ENCODE measurements around the gene LSM11.
"Not testable (repeated sequence)": the region's sequence is repeated elsewhere in the genome, so short reads cannot be mapped to it uniquely, and the experiment has no call there.

LSM11 gene

GRCh38 chr5:157721159-157721558 lies 22.4 kb upstream of the LSM11 start:
- no peaks in the 10 kb centered on the region for H3K27me3 ChIP-seq (ENCODE audit: control insufficient read depth, insufficient read depth, low read length)
- no peaks in the 10 kb centered on the region for H3K36me3 ChIP-seq (ENCODE audit: control insufficient read depth, insufficient read depth, low read length)
- no peak overlapping the region for H3K9ac ChIP-seq (ENCODE audit: low read length)
- H3K4me1 ChIP-seq (ENCODE audit: control insufficient read depth, insufficient read depth, low read length): peaks cover 2% of the 10 kb centered on the region
- H3K27ac ChIP-seq (ENCODE audit: low read depth, low read length): no peak overlapping the region
- no peak overlapping the region for H3K4me3 ChIP-seq (ENCODE audit: low read length)

GRCh38 chr5:157722895-157723294 lies 20.6 kb upstream of the LSM11 start:
- not testable (repeated sequence) for H3K9ac ChIP-seq (ENCODE audit: low read length); H3K4me3 ChIP-seq (ENCODE audit: low read length); H3K27me3 ChIP-seq (ENCODE audit: control insufficient read depth, insufficient read depth, low read length); H3K27ac ChIP-seq (ENCODE audit: low read depth, low read length); H3K36me3 ChIP-seq (ENCODE audit: control insufficient read depth, insufficient read depth, low read length); H3K4me1 ChIP-seq (ENCODE audit: control insufficient read depth, insufficient read depth, low read length)

- not testable (repeated sequence) for H3K4me1 ChIP-seq (ENCODE audit: control insufficient read depth, insufficient read depth, low read length); H3K36me3 ChIP-seq (ENCODE audit: control insufficient read depth, insufficient read depth, low read length); H3K27ac ChIP-seq (ENCODE audit: low read depth, low read length); H3K27me3 ChIP-seq (ENCODE audit: control insufficient read depth, insufficient read depth, low read length); H3K9ac ChIP-seq (ENCODE audit: low read length); H3K4me3 ChIP-seq (ENCODE audit: low read length)
Measured at GRCh38 chr5:157726607-157727006, 16.9 kb upstream of the LSM11 start.

- H3K4me3 ChIP-seq (ENCODE audit: low read length); H3K36me3 ChIP-seq (ENCODE audit: control insufficient read depth, insufficient read depth, low read length); H3K4me1 ChIP-seq (ENCODE audit: control insufficient read depth, insufficient read depth, low read length); H3K9ac ChIP-seq (ENCODE audit: low read length); H3K27ac ChIP-seq (ENCODE audit: low read depth, low read length); H3K27me3 ChIP-seq (ENCODE audit: control insufficient read depth, insufficient read depth, low read length): not testable (repeated sequence)
Measured at GRCh38 chr5:157727858-157728257, 15.7 kb upstream of the LSM11 start.

GRCh38 chr5:157729858-157730257 lies 13.7 kb upstream of the LSM11 start:
- H3K27ac ChIP-seq (ENCODE audit: low read depth, low read length): no peak overlapping the region
- H3K4me3 ChIP-seq (ENCODE audit: low read length): no peak overlapping the region
- no peaks in the 10 kb centered on the region for H3K36me3 ChIP-seq (ENCODE audit: control insufficient read depth, insufficient read depth, low read length)
- no peaks in the 10 kb centered on the region for H3K27me3 ChIP-seq (ENCODE audit: control insufficient read depth, insufficient read depth, low read length)
- no peak overlapping the region for H3K9ac ChIP-seq (ENCODE audit: low read length)
- peaks cover 4% of the 10 kb centered on the region for H3K4me1 ChIP-seq (ENCODE audit: control insufficient read depth, insufficient read depth, low read length)

- no peaks in the 10 kb centered on the region for H3K27me3 ChIP-seq (ENCODE audit: control insufficient read depth, insufficient read depth, low read length)
- no peaks in the 10 kb centered on the region for H3K36me3 ChIP-seq (ENCODE audit: control insufficient read depth, insufficient read depth, low read length)
- H3K27ac ChIP-seq (ENCODE audit: low read depth, low read length): no peak overlapping the region
- peaks cover 4% of the 10 kb centered on the region for H3K4me1 ChIP-seq (ENCODE audit: control insufficient read depth, insufficient read depth, low read length)
- H3K9ac ChIP-seq (ENCODE audit: low read length): no peak overlapping the region
- peak overlapping the region; percentile 91 for H3K4me3 ChIP-seq (ENCODE audit: low read length)
Measured at GRCh38 chr5:157730900-157731271, 12.6 kb upstream of the LSM11 start.

- H3K4me1 ChIP-seq (ENCODE audit: control insufficient read depth, insufficient read depth, low read length): peaks cover 4% of the 10 kb centered on the region
- peak within 1 kb of the TSS; percentile 92 for H3K9ac ChIP-seq (ENCODE audit: low read length)
- no peaks in the 10 kb centered on the region for H3K27me3 ChIP-seq (ENCODE audit: control insufficient read depth, insufficient read depth, low read length)
- H3K36me3 ChIP-seq (ENCODE audit: control insufficient read depth, insufficient read depth, low read length): no peaks in the 10 kb centered on the region
- peak within 1 kb of the TSS; percentile 96 for H3K27ac ChIP-seq (ENCODE audit: low read depth, low read length)
- H3K4me3 ChIP-seq (ENCODE audit: low read length): peak within 1 kb of the TSS; percentile 91
Measured at GRCh38 chr5:157731272-157732129, 12.0 kb upstream of the LSM11 start, which contains the start of gene THG1L. THG1L (plus strand) TSS chr5:157731420; CDS start chr5:157731441, 21 bp downstream.

GRCh38 chr5:157732130-157732514 lies 11.4 kb upstream of the LSM11 start:
- Histone ChIP-seq H3K36me3 (ENCODE audit: control insufficient read depth, insufficient read depth, low read length) (no peaks in the 10 kb centered on the region), H3K4me1 (ENCODE audit: control insufficient read depth, insufficient read depth, low read length) (peaks cover 4% of the 10 kb centered on the region), H3K9ac (ENCODE audit: low read length) (no peak overlapping the region), H3K27me3 (ENCODE audit: control insufficient read depth, insufficient read depth, low read length) (no peaks in the 10 kb centered on the region), H3K4me3 (ENCODE audit: low read length) (peak overlapping the region; percentile 91), H3K27ac (ENCODE audit: low read depth, low read length) (peak overlapping the region; percentile 96)

- Histone ChIP-seq H3K36me3 (ENCODE audit: control insufficient read depth, insufficient read depth, low read length) (no peaks in the 10 kb centered on the region), H3K27ac (ENCODE audit: low read depth, low read length) (no peak overlapping the region), H3K4me1 (ENCODE audit: control insufficient read depth, insufficient read depth, low read length) (peaks cover 4% of the 10 kb centered on the region), H3K27me3 (ENCODE audit: control insufficient read depth, insufficient read depth, low read length) (no peaks in the 10 kb centered on the region), H3K9ac (ENCODE audit: low read length) (no peak overlapping the region), H3K4me3 (ENCODE audit: low read length) (no peak overlapping the region)
Measured at GRCh38 chr5:157732596-157733262, 10.8 kb upstream of the LSM11 start.

GRCh38 chr5:157734436-157734835 lies 9.1 kb upstream of the LSM11 start:
- no peak overlapping the region for H3K4me3 ChIP-seq (ENCODE audit: low read length)
- H3K36me3 ChIP-seq (ENCODE audit: control insufficient read depth, insufficient read depth, low read length): peaks cover 5% of the 10 kb centered on the region
- H3K4me1 ChIP-seq (ENCODE audit: control insufficient read depth, insufficient read depth, low read length): peaks cover 4% of the 10 kb centered on the region
- H3K27me3 ChIP-seq (ENCODE audit: control insufficient read depth, insufficient read depth, low read length): no peaks in the 10 kb centered on the region
- no peak overlapping the region for H3K27ac ChIP-seq (ENCODE audit: low read depth, low read length)
- no peak overlapping the region for H3K9ac ChIP-seq (ENCODE audit: low read length)

GRCh38 chr5:157735991-157736390 lies 7.5 kb upstream of the LSM11 start:
- H3K36me3 ChIP-seq (ENCODE audit: control insufficient read depth, insufficient read depth, low read length): peaks cover 6% of the 10 kb centered on the region
- no peaks in the 10 kb centered on the region for H3K27me3 ChIP-seq (ENCODE audit: control insufficient read depth, insufficient read depth, low read length)
- no peak overlapping the region for H3K27ac ChIP-seq (ENCODE audit: low read depth, low read length)
- no peak overlapping the region for H3K4me3 ChIP-seq (ENCODE audit: low read length)
- no peak overlapping the region for H3K9ac ChIP-seq (ENCODE audit: low read length)
- peaks cover 4% of the 10 kb centered on the region for H3K4me1 ChIP-seq (ENCODE audit: control insufficient read depth, insufficient read depth, low read length)

GRCh38 chr5:157739388-157740228 lies 3.9 kb upstream of the LSM11 start:
- Histone ChIP-seq H3K36me3 (ENCODE audit: control insufficient read depth, insufficient read depth, low read length) (peaks cover 6% of the 10 kb centered on the region), H3K4me3 (ENCODE audit: low read length) (no peak overlapping the region), H3K9ac (ENCODE audit: low read length) (no peak overlapping the region), H3K4me1 (ENCODE audit: control insufficient read depth, insufficient read depth, low read length) (peaks cover 3% of the 10 kb centered on the region), H3K27me3 (ENCODE audit: control insufficient read depth, insufficient read depth, low read length) (no peaks in the 10 kb centered on the region), H3K27ac (ENCODE audit: low read depth, low read length) (no peak overlapping the region)
